Sigmoid colon (tissue), 4 donors: ENCODE results near the gene KIF5C.

Experiments used
- POLR2A ChIP-seq, 2 donors: fragments of 450-650 bp; IDR thresholded peaks; one replicate each; pipeline ENCODE4 v1.6.1; 2016; ENCODE audit warnings: antibody characterized with exemption in 2 of 2, mild to moderate bottlenecking in 2 of 2, moderate library complexity in 2 of 2
- POLR2AphosphoS5 ChIP-seq, 4 donors: sonication (generic); formaldehyde crosslinking; IDR thresholded peaks; one replicate each; pipeline ENCODE4 v1.6.1; 2017; ENCODE audit warnings: antibody characterized with exemption in 4 of 4
- TF ChIP-seq, protein P1 (sequence below), 4 experiments: fragments of 450-650 bp in 3 of 4; fragments of 200-600 bp in 1 of 4; IDR thresholded peaks; one replicate each; pipeline ENCODE4 v1.5.1; 2016 to 2019; ENCODE audit warnings: antibody characterized with exemption in 4 of 4, mild to moderate bottlenecking in 3 of 4, moderate library complexity in 2 of 4

- TF ChIP-seq, protein P1, sequence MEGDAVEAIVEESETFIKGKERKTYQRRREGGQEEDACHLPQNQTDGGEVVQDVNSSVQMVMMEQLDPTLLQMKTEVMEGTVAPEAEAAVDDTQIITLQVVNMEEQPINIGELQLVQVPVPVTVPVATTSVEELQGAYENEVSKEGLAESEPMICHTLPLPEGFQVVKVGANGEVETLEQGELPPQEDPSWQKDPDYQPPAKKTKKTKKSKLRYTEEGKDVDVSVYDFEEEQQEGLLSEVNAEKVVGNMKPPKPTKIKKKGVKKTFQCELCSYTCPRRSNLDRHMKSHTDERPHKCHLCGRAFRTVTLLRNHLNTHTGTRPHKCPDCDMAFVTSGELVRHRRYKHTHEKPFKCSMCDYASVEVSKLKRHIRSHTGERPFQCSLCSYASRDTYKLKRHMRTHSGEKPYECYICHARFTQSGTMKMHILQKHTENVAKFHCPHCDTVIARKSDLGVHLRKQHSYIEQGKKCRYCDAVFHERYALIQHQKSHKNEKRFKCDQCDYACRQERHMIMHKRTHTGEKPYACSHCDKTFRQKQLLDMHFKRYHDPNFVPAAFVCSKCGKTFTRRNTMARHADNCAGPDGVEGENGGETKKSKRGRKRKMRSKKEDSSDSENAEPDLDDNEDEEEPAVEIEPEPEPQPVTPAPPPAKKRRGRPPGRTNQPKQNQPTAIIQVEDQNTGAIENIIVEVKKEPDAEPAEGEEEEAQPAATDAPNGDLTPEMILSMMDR (IDR thresholded peaks at IDR 0.05): no peak
- no peak for TF ChIP-seq POLR2A (IDR thresholded peaks at IDR 0.05)
- TF ChIP-seq POLR2AphosphoS5 (IDR thresholded peaks at IDR 0.05): no peak
Measured at GRCh38 chr2:149061133-149061745, 186.2 kb downstream of the KIF5C start.
